Dermis microvascular lymphatic vessel endothelial cell (primary cell): ENCODE measurements around the gene LAMC3. TPM values are rescaled to one million over a fixed set of nuclear protein-coding genes. Genes with fewer than 3 reads are reported as not detected.
A peak's percentile ranks its signal among the peaks of the same experiment; 100 is the strongest.

Experiments
- DNase-seq, 2 donors: peaks; one replicate each; pipeline versions ENCODE4 v3.0.0 to v3.0.0-alpha.2; 2010; ENCODE audit warnings: low read depth in 2 of 2
- total RNA-seq: library from RNA; depleted of rRNA; stranded (reverse); fragments of >200 nt; gene quantifications from 2 replicates; pipeline ENCODE4 v1.2.1, GENCODE V29; 2014

The LAMC3 gene
- total RNA-seq, 1 donor from 2014 or later = 1.2 TPM

DNA sequence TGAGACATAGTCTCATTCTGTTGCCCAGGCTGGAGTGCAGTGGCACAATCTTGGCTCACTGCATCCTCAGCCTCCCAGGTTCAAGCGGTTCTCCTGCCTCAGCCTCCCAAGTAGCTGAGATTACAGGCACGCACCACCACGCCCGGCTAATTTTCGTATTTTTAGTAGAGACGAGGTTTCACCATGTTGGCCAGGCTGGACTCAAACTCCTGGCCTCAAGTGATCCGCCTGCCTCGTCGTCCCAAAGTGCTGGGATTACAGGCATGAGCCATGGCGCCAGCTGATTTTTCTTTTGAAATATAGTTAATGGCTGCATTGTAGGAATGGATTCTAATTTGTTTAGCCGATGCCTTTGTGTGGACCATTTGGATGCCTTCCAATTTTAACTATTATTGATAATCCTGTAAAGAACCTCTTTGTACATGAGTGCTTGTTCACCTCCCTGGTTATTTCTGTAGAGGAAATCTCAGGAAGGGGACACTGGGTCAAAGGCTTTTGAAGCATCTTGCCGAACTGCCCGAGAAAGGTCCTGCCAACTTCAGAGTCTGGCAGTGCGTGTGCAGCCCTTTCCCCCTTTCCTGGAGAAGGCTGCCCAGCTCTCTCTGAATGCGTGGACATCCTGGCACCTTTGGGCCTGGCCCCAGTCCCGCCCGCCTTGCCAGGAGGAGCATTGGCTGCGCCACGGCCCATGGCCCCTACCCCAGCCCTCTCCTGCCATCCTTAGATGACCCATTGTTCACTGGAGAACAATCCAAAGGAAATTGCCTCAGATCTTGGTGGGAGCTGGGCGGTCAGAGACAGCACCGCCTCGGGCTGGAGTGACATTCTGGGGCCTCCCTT lies 107.5 kb downstream of the LAMC3 start:
- peak in 1 of 2 donors; percentile 72 for DNase-seq

- peak in 1 of 2 donors; percentile 71 for DNase-seq
Observed at GRCh38 chr9:131117121-131117761, 108.3 kb downstream of the LAMC3 start.

- no peak for DNase-seq
Observed at GRCh38 chr9:131117762-131118145, 108.8 kb downstream of the LAMC3 start.

DNA sequence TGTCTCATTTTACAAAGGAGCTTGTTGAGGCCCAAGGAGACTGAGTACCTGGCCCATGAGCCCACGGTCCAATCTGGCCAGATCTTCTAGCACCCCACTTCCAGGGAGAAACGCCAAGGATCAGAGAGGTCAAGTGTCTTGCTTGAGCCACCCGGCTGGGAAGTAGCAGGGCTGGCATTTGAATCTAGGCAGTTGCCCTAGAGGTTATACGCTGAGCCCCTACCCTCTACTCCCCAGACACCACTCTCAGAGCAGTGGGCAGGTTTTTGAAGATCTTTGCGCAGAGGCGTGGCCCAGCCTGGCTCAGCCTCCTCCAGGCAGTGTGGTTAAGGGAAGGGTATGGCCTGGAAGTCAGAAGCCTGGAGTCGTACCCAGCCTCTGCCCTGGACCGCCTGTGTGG lies 110.6 kb downstream of the LAMC3 start:
- DNase-seq = no peak

DNA sequence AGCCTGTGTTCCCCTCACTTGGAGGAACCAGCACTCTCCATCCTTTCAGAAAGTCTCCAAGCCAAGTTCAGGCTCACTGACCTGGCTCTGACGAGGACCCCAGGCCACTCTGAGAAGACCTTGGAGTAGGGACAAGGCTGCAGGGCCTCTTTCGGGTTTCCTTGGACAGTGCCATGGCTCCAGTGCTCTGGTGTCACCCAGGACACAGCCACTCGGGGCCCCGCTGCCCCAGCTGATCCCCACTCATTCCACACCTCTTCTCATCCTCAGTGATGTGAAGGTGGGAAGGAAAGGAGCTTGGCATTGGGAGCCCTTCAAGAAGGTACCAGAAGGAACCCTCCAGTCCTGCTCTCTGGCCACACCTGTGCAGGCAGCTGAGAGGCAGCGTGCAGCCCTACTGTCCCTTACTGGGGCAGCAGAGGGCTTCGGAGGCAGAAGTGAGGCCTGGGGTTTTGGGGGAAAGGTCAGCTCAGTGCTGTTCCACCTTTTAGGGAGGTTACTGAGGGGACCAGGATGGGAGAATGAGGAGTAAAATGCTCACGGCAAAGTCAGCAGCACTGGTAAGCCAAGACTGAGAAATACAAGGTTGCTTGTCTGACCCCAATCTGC lies 111.8 kb downstream of the LAMC3 start:
- DNase-seq = no peak

GRCh38 chr9:131121346-131121745 lies 112.4 kb downstream of the LAMC3 start:
- no peak for DNase-seq

GRCh38 chr9:131122158-131122557 lies 113.2 kb downstream of the LAMC3 start:
- no peak for DNase-seq

DNA sequence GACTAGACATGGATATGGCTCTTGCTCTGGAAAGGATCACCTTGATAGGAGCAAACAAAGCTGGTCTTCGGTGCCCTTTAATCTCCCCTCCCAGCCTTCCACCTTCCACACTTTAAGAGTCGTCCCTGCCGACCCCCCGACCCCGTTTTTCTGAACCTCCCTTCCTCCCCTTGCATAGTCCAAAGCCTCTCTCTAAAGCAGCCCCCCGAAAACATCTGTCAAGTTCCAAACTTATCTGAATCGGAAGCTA lies 116.0 kb downstream of the LAMC3 start:
- no peak for DNase-seq

- DNase-seq = peak; percentile 95 to 98
Observed at GRCh38 chr9:131125288-131126058, 116.5 kb downstream of the LAMC3 start, which contains the start of gene NUP214. Gene NUP214, plus strand, starts transcription at chr9:131125586. Its CDS starts 119 bp downstream, at chr9:131125705.

DNA sequence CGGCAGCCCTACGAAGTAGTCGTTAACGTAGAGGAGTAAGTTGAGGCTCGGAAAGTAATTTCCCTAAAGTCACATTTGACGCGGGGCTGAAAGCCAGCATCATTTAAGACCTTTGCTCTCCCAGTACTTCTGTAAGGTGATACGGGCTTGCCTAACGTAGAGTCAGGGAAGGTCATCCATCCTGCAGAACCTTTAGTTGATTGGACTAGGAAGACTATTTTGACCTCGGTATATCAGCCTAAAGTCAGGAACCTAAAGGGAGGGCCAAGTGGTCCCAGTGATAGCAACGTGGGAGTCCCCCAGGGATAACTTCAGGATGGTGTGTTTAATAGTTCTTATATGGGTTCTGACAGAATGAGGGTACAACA lies 117.1 kb downstream of the LAMC3 start:
- no peak for DNase-seq

DNA sequence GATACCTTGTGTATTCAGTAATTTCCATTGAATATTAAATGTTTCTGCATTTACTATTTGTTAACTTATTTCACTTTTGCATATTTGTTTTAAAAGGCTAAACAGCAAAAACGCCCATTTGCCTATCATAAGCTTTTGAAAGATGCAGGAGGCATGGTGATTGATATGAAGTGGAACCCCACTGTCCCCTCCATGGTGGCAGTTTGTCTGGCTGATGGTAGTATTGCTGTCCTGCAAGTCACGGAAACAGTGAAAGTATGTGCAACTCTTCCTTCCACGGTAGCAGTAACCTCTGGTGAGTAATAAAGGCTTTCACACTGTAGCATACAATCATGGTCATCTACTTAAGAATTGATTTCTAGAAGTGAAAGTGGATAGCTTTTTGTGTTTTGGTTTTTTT lies 120.2 kb downstream of the LAMC3 start:
- no peak for DNase-seq

- DNase-seq = no peak
Observed at GRCh38 chr9:131138676-131139075, 129.7 kb downstream of the LAMC3 start.

GRCh38 chr9:131140112-131140511 lies 131.1 kb downstream of the LAMC3 start:
- DNase-seq = no peak

DNA sequence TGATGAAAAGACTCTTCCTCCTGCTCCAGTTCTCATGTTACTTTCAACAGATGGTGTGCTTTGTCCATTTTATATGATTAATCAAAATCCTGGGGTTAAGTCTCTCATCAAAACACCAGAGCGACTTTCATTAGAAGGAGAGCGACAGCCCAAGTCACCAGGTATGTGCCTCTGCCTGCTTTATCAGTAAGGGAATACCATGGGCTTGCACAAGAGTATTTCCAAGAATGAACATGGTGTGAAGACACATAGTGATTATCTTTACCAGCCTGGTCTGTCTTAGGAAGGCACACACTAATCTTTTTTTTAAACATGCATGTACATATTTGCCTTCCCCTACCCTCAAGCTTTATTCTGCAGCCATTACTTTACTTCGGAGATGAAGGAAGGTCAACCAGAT lies 131.6 kb downstream of the LAMC3 start:
- no peak for DNase-seq

GRCh38 chr9:131142160-131142559 lies 133.2 kb downstream of the LAMC3 start:
- no peak for DNase-seq

Other genes with a start within 250 kb of the LAMC3 start
- gene ABL1, start 173.9 kb upstream of the LAMC3 start, total RNA-seq = 21.8 and 38.3 TPM in 2 replicates
- gene QRFP, start 112.4 kb upstream of the LAMC3 start, total RNA-seq = not detected in 2 replicates
- under 0.01 TPM in 1 of 2 replicates, not detected in the other for gene FIBCD1, start 69.9 kb upstream of the LAMC3 start, total RNA-seq
- gene AIF1L, start 87.4 kb downstream of the LAMC3 start, total RNA-seq = 1.6 and 2.4 TPM in 2 replicates
- gene NUP214, start 116.4 kb downstream of the LAMC3 start, total RNA-seq = 7.6 and 10.2 TPM in 2 replicates